Thymus (tissue), 14 donors: ENCODE data around the gene C1QTNF12. TPM values are rescaled to one million over a fixed set of nuclear protein-coding genes. Genes with fewer than 3 reads are reported as not detected.
A peak's percentile ranks its signal among the peaks of the same experiment; 100 is the strongest.

Source experiments
- DNase-seq, 9 donors: peaks; one replicate each; pipeline ENCODE4 v3.0.0-alpha.2; 2013; ENCODE audit warnings: low spot score in 9 of 9, low read depth in 6 of 9, missing footprints in 1 of 9
- H3K27ac ChIP-seq, 2 donors: one replicate each; pipeline ENCODE4 v1.5.1; 2013; ENCODE audit warnings: control low read depth in 1 of 2, low read depth in 1 of 2, low read length in 1 of 2, mild to moderate bottlenecking in 1 of 2, moderate library complexity in 1 of 2
- H3K27me3 ChIP-seq, 2 donors: one replicate each; pipeline ENCODE4 v1.5.1; 2013; ENCODE audit warnings: low read length in 1 of 2; ENCODE audit not compliant: control insufficient read depth in 2 of 2, insufficient read depth in 1 of 2
- H3K36me3 ChIP-seq, 2 donors: one replicate each; pipeline ENCODE4 v1.5.1; 2013; ENCODE audit warnings: low read length in 1 of 2, mild to moderate bottlenecking in 1 of 2, moderate library complexity in 1 of 2; ENCODE audit not compliant: control insufficient read depth in 2 of 2, insufficient read depth in 2 of 2
- H3K4me1 ChIP-seq, 2 donors: one replicate each; pipeline ENCODE4 v1.5.1; 2013; ENCODE audit warnings: low read length in 2 of 2; ENCODE audit not compliant: control insufficient read depth in 2 of 2, insufficient read depth in 2 of 2
- H3K4me3 ChIP-seq, 2 donors: one replicate each; pipeline ENCODE4 v1.5.1; 2013; ENCODE audit warnings: low read length in 2 of 2, control low read depth in 1 of 2, mild to moderate bottlenecking in 1 of 2
- H3K9me3 ChIP-seq, 2 donors: one replicate each; pipeline ENCODE4 v1.5.1; 2013; ENCODE audit warnings: low read length in 1 of 2, mild to moderate bottlenecking in 1 of 2; ENCODE audit not compliant: control insufficient read depth in 2 of 2, insufficient read depth in 1 of 2
- WGBS: extraction: QIAGEN DNeasy Blood & Tissue Kit; methylation state at CpG from one replicate; pipeline ENCODE4 v1.1.7; 2013; 5-methylcytosine and 5-hydroxymethylcytosine counted together
- long read RNA-seq, 10 donors: transcript quantifications; one replicate each; lab custom pipeline, GENCODE V29; 2026
- polyA plus RNA-seq: library from polyadenylated mRNA; stranded (reverse); fragments of 200-250 nt; gene quantifications from one replicate; pipeline ENCODE4 v1.2.3, GENCODE V29; 2013
- total RNA-seq: library from RNA; stranded (reverse); fragments of 120-200 nt; gene quantifications from one replicate; pipeline ENCODE4 v1.2.4, GENCODE V29; 2013
- donor health status: healthy.

The C1QTNF12 gene
- total RNA-seq (2.1 TPM), polyA plus RNA-seq (3.4 TPM)
- long read RNA-seq, donor 1, result 0 reads
- long read RNA-seq, donor 2, partial matches to known transcripts, result 0 of 1 reads
- long read RNA-seq, donor 2, other reads (novel, unspliced or antisense), result 0 of 1 reads
- long read RNA-seq, donor 3, result 0 reads
- long read RNA-seq, donor 4, result 0 reads
- long read RNA-seq, donor 5, partial matches to known transcripts, result 0 of 2 reads
- long read RNA-seq, donor 5, other reads (novel, unspliced or antisense), result 0 of 2 reads
- long read RNA-seq, donor 6, partial matches to known transcripts, result 0 of 1 reads
- long read RNA-seq, donor 6, other reads (novel, unspliced or antisense), result 0 of 1 reads
- long read RNA-seq, donor 7, result 0 reads
- long read RNA-seq, donor 8, result 0 reads
- long read RNA-seq, donor 9, result 0 reads
- long read RNA-seq, donor 10, result 0 reads

GRCh38 chr1:1246577-1247340 lies at the start of gene C1QTNF12:
TSS of gene C1QTNF12 (minus strand) at chr1:1246722. CDS start at chr1:1246690, 32 bp downstream.
- H3K4me1 ChIP-seq, result peaks cover 3 to 10% of the 10 kb centered on the region in 2 donors
- peaks cover 26 to 33% of the 10 kb centered on the region in 2 donors for H3K27me3 ChIP-seq
- no peak for DNase-seq
- no peaks in the 10 kb centered on the region for H3K36me3 ChIP-seq
- no peak within 1 kb of the TSS for H3K4me3 ChIP-seq
- no peak within 1 kb of the TSS for H3K27ac ChIP-seq
- H3K9me3 ChIP-seq, result peaks cover 0 to 5% of the 10 kb centered on the region in 2 donors
- WGBS, result 8% methylated on average over 74 of the region's 74 CpGs

GRCh38 chr1:1295154-1295923 lies 48.8 kb upstream of the C1QTNF12 start:
- Histone ChIP-seq H3K4me3 (no peak overlapping the region), H3K27me3 (no peaks in the 10 kb centered on the region), H3K36me3 (peaks cover 6 to 47% of the 10 kb centered on the region in 2 donors), H3K27ac (no peak overlapping the region), H3K4me1 (no peaks in the 10 kb centered on the region), H3K9me3 (peaks cover 0 to 5% of the 10 kb centered on the region in 2 donors)
- DNase-seq, result no peak
- WGBS, result 97% methylated on average over 35 of the region's 35 CpGs

- H3K9me3 ChIP-seq, result no peaks in the 10 kb centered on the region
- no peak overlapping the region for H3K4me3 ChIP-seq
- H3K36me3 ChIP-seq, result peaks cover 6 to 47% of the 10 kb centered on the region in 2 donors
- DNase-seq, result no peak
- WGBS, result 96% methylated on average over 57 of the region's 58 CpGs
- no peaks in the 10 kb centered on the region for H3K4me1 ChIP-seq
- no peaks in the 10 kb centered on the region for H3K27me3 ChIP-seq
- H3K27ac ChIP-seq, result no peak overlapping the region
Measured at GRCh38 chr1:1294250-1294890, 47.8 kb upstream of the C1QTNF12 start.

- peaks cover 6 to 47% of the 10 kb centered on the region in 2 donors for H3K36me3 ChIP-seq
- H3K27me3 ChIP-seq, result no peaks in the 10 kb centered on the region
- H3K4me1 ChIP-seq, result no peaks in the 10 kb centered on the region
- no peak overlapping the region for H3K27ac ChIP-seq
- DNase-seq, result no peak
- no peak overlapping the region for H3K4me3 ChIP-seq
- WGBS, result 96% methylated on average over 94 of the region's 94 CpGs
- H3K9me3 ChIP-seq, result no peaks in the 10 kb centered on the region
Measured at GRCh38 chr1:1293263-1294249, 47.0 kb upstream of the C1QTNF12 start.

- H3K4me1 ChIP-seq, result no peaks in the 10 kb centered on the region
- no peaks in the 10 kb centered on the region for H3K9me3 ChIP-seq
- 98% methylated on average over 18 of the region's 18 CpGs for WGBS
- no peak overlapping the region for H3K27ac ChIP-seq
- no peaks in the 10 kb centered on the region for H3K27me3 ChIP-seq
- peaks cover 6 to 44% of the 10 kb centered on the region in 2 donors for H3K36me3 ChIP-seq
- DNase-seq, result no peak
- no peak overlapping the region for H3K4me3 ChIP-seq
Measured at GRCh38 chr1:1292851-1293250, 46.3 kb upstream of the C1QTNF12 start.

- DNase-seq, result no peak
- H3K4me1 ChIP-seq, result no peaks in the 10 kb centered on the region
- 96% methylated on average over 9 of the region's 9 CpGs for WGBS
- no peaks in the 10 kb centered on the region for H3K9me3 ChIP-seq
- H3K36me3 ChIP-seq, result peaks cover 4 to 41% of the 10 kb centered on the region in 2 donors
- no peak overlapping the region for H3K27ac ChIP-seq
- H3K27me3 ChIP-seq, result peaks cover 0 to under 1% of the 10 kb centered on the region in 2 donors
- H3K4me3 ChIP-seq, result no peak overlapping the region
Measured at GRCh38 chr1:1292442-1292779, 45.9 kb upstream of the C1QTNF12 start.

GRCh38 chr1:1291548-1292441 lies 45.3 kb upstream of the C1QTNF12 start:
- Histone ChIP-seq H3K36me3 (peaks cover 3 to 40% of the 10 kb centered on the region in 2 donors), H3K27ac (no peak overlapping the region), H3K9me3 (no peaks in the 10 kb centered on the region), H3K4me3 (no peak overlapping the region), H3K4me1 (no peaks in the 10 kb centered on the region), H3K27me3 (peaks cover 0 to 5% of the 10 kb centered on the region in 2 donors)
- WGBS, result 66% methylated on average over 45 of the region's 45 CpGs
- peak in 6 of 9 donors; percentile 48 to 79 (median 64) for DNase-seq
